ENCODE measurements around the gene ARMC5.

GRCh38 chr16:31420037-31420436, 39.3 kb upstream of the ARMC5 start:
- TF ChIP-seq CTCF (conservative IDR thresholded peaks at IDR 0.05): no peak
- TF ChIP-seq EZH2 (IDR thresholded peaks at IDR 0.05; ENCODE audit: low read depth): no peak
